H9 (cell line): ENCODE results near the gene PCCA. TPM values are rescaled to one million over a fixed set of nuclear protein-coding genes. Genes with fewer than 3 reads are reported as not detected.

Source experiments
- DNase-seq: peaks from one replicate; pipeline ENCODE4 v3.0.0-alpha.2; 2017
- H2AFZ ChIP-seq: one replicate; pipeline ENCODE4 v1.6.1; 2013; ENCODE audit warnings: mild to moderate bottlenecking, low read length, control low read depth, moderate library complexity
- H2AK5ac ChIP-seq: 2 replicates; pipeline ENCODE4 v1.6.1; 2013; ENCODE audit warnings: low read length, control low read depth, mixed read lengths; ENCODE audit not compliant: insufficient read length
- H2BK120ac ChIP-seq: one replicate; pipeline ENCODE4 v1.6.1; 2013; ENCODE audit warnings: low read depth, mild to moderate bottlenecking, low read length, control low read depth, inconsistent platforms; ENCODE audit not compliant: poor library complexity, severe bottlenecking
- H2BK12ac ChIP-seq: 2 replicates; pipeline ENCODE4 v1.6.1; 2013; ENCODE audit warnings: low read length, control low read depth, mixed read lengths, low read depth; ENCODE audit not compliant: insufficient read length
- H2BK15ac ChIP-seq: 2 replicates; pipeline ENCODE4 v1.6.1; 2013; ENCODE audit warnings: low read depth, low read length, control low read depth
- H2BK20ac ChIP-seq: one replicate; pipeline ENCODE4 v1.6.1; 2013; ENCODE audit warnings: low read depth, mild to moderate bottlenecking, low read length, control low read depth, inconsistent platforms; ENCODE audit not compliant: poor library complexity, severe bottlenecking
- H2BK5ac ChIP-seq: 2 replicates; pipeline ENCODE4 v1.6.1; 2013; ENCODE audit warnings: low read length, control low read depth, mixed read lengths; ENCODE audit not compliant: insufficient read length
- H3K14ac ChIP-seq: 2 replicates; pipeline ENCODE4 v1.6.1; 2013; ENCODE audit warnings: low read length, control low read depth; ENCODE audit not compliant: insufficient read depth
- H3K18ac ChIP-seq: 2 replicates; pipeline ENCODE4 v1.6.1; 2013; ENCODE audit warnings: low read depth, mild to moderate bottlenecking, mixed read lengths, low read length, control low read depth; ENCODE audit not compliant: insufficient read length
- H3K23ac ChIP-seq: 2 replicates; pipeline ENCODE4 v1.6.1; 2013; ENCODE audit warnings: low read length, control low read depth, mixed read lengths, low read depth; ENCODE audit not compliant: insufficient read length
- H3K23me2 ChIP-seq: 2 replicates; pipeline ENCODE4 v1.6.1; 2013; ENCODE audit warnings: low read depth, mild to moderate bottlenecking, mixed read lengths, low read length, control low read depth; ENCODE audit not compliant: insufficient read length, poor library complexity, severe bottlenecking
- H3K27ac ChIP-seq: 2 replicates; pipeline ENCODE4 v1.5.1; 2013; ENCODE audit warnings: low read length, control low read depth, mixed read lengths, low read depth; ENCODE audit not compliant: insufficient read length
- H3K27me3 ChIP-seq: 2 replicates; pipeline ENCODE4 v1.6.1; 2013; ENCODE audit warnings: low read length, control low read depth, inconsistent platforms; ENCODE audit not compliant: insufficient read depth
- H3K4ac ChIP-seq: 2 replicates; pipeline ENCODE4 v1.6.1; 2013; ENCODE audit warnings: low read depth, mild to moderate bottlenecking, control low read depth, inconsistent platforms, low read length, moderate library complexity
- H3K4me1 ChIP-seq: 2 replicates; pipeline ENCODE4 v1.6.1; 2013; ENCODE audit warnings: low read length, control low read depth, inconsistent platforms; ENCODE audit not compliant: insufficient read depth
- H3K4me2 ChIP-seq: 2 replicates; pipeline ENCODE4 v1.6.1; 2013; ENCODE audit warnings: low read length, control low read depth, mixed read lengths; ENCODE audit not compliant: insufficient read length, insufficient read depth
- H3K56ac ChIP-seq: 2 replicates; pipeline ENCODE4 v1.6.1; 2013; ENCODE audit warnings: low read depth, mild to moderate bottlenecking, mixed read lengths, low read length, control low read depth; ENCODE audit not compliant: insufficient read length
- H3K79me1 ChIP-seq: 2 replicates; pipeline ENCODE4 v1.6.1; 2013; ENCODE audit warnings: low read depth, mild to moderate bottlenecking, moderate library complexity, low read length, control low read depth, inconsistent platforms; ENCODE audit not compliant: insufficient read depth, poor library complexity, severe bottlenecking
- H3K79me2 ChIP-seq: 2 replicates; pipeline ENCODE4 v1.6.1; 2013; ENCODE audit warnings: low read length, control low read depth, inconsistent platforms; ENCODE audit not compliant: insufficient read depth
- H3K9ac ChIP-seq: 2 replicates; pipeline ENCODE4 v1.6.1; 2013; ENCODE audit warnings: low read length, control low read depth, mixed read lengths; ENCODE audit not compliant: insufficient read length; ENCODE audit errors: extremely low read depth
- H3K9me3 ChIP-seq: one replicate; pipeline ENCODE4 v1.6.1; 2013; ENCODE audit warnings: low read depth, low read length, inconsistent platforms; ENCODE audit not compliant: control insufficient read depth
- H3T11ph ChIP-seq: one replicate; pipeline ENCODE4 v1.6.1; 2013; ENCODE audit warnings: mild to moderate bottlenecking, low read length, control low read depth, inconsistent platforms
- H4K20me1 ChIP-seq: one replicate; pipeline ENCODE4 v1.6.1; 2013; ENCODE audit not compliant: control insufficient read depth, insufficient read length, insufficient read depth
- H4K5ac ChIP-seq: 2 replicates; pipeline ENCODE4 v1.6.1; 2013; ENCODE audit warnings: low read depth, mild to moderate bottlenecking, mixed read lengths, low read length, control low read depth; ENCODE audit not compliant: insufficient read length
- H4K8ac ChIP-seq: replicated peaks from 2 replicates; pipeline ENCODE4 v1.6.1; 2013; ENCODE audit warnings: low read length, control low read depth, mixed read lengths, low read depth; ENCODE audit not compliant: insufficient read length
- H4K91ac ChIP-seq: 2 replicates; pipeline ENCODE4 v1.6.1; 2013; ENCODE audit warnings: low read depth, mild to moderate bottlenecking, moderate library complexity, mixed read lengths, low read length, control low read depth; ENCODE audit not compliant: insufficient read length
- H3K27ac Mint-ChIP-seq, 3 experiments: 2 replicates in 2 of 3; 3 replicates in 1 of 3; pipeline ENCODE4 v1.8.0; 2020 to 2021; ENCODE audit warnings: mixed read lengths in 3 of 3, mild to moderate bottlenecking in 1 of 3, moderate library complexity in 1 of 3
- H3K27me3 Mint-ChIP-seq: 2 replicates; pipeline ENCODE4 v1.8.0; 2021; ENCODE audit warnings: low read depth, mild to moderate bottlenecking, moderate library complexity, mixed read lengths
- H3K36me3 Mint-ChIP-seq, 3 experiments: 2 replicates in 2 of 3; 3 replicates in 1 of 3; pipeline ENCODE4 v1.8.0; 2020 to 2021; ENCODE audit warnings: low read depth in 3 of 3, mixed read lengths in 3 of 3; ENCODE audit not compliant: insufficient read depth in 1 of 3
- H3K4me1 Mint-ChIP-seq, 2 experiments: 2 replicates each; pipeline ENCODE4 v1.8.0; 2020; ENCODE audit warnings: mixed read lengths in 2 of 2
- H3K4me3 Mint-ChIP-seq, 2 experiments: 2 replicates in 1 of 2; 3 replicates in 1 of 2; pipeline ENCODE4 v1.8.0; 2020 to 2021; ENCODE audit warnings: mild to moderate bottlenecking in 2 of 2, mixed read lengths in 2 of 2, moderate library complexity in 1 of 2
- H3K9me3 Mint-ChIP-seq, 2 experiments: 2 replicates in 1 of 2; 3 replicates in 1 of 2; pipeline ENCODE4 v1.8.0; 2020; ENCODE audit warnings: mild to moderate bottlenecking in 2 of 2, mixed read lengths in 2 of 2, moderate library complexity in 1 of 2
- WGBS: extraction: QIAGEN DNeasy Blood & Tissue Kit; methylation state at CpG from one replicate; pipeline ENCODE4 v1.1.7; 2013; ENCODE audit warnings: missing lambda C conversion rate, low lambda C conversion rate, mixed read lengths; ENCODE audit not compliant: insufficient read length; ENCODE audit errors: extremely low coverage; 5-methylcytosine and 5-hydroxymethylcytosine counted together
- total RNA-seq: library from RNA; stranded (reverse); gene quantifications from 2 replicates; pipeline ENCODE4 v1.2.1, GENCODE V29; 2021
- TF ChIP-seq, protein P1 (sequence below): fragments of 200-600 bp; sonication (generic); conservative IDR thresholded peaks from 3 replicates; pipeline ENCODE4 v1.8.0; 2021; ENCODE audit warnings: antibody characterized with exemption, mild to moderate bottlenecking

PCCA gene
- total RNA-seq, 1 experiment from 2014 or later = 56.5 TPM

DNA sequence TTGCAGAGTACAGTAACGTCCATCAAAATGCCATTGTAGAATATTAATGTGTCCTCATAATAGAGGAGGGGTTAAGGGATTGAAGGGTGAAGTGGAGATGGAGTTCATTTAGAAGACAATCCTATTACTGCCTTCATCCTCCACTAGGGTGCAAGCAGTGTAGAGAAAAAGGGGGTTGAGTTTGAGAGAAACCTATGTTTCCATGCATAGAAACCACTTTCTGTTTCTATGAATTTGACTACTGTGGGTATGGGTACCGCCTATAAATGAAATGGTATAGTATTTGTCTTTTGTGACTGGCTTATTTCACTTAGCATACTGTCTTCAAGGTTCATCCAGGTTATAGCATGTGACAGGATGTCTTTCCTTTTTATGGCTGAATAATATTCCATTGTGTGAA, 343.7 kb downstream of the PCCA start:
- no peaks in the 10 kb centered on the region for H4K20me1 ChIP-seq

More for the DNA sequence above, 343.7 kb downstream of the PCCA start:
- H2BK120ac ChIP-seq = no peak overlapping the region
- no peak overlapping the region for H3K4me2 ChIP-seq
- TF ChIP-seq, protein P1, sequence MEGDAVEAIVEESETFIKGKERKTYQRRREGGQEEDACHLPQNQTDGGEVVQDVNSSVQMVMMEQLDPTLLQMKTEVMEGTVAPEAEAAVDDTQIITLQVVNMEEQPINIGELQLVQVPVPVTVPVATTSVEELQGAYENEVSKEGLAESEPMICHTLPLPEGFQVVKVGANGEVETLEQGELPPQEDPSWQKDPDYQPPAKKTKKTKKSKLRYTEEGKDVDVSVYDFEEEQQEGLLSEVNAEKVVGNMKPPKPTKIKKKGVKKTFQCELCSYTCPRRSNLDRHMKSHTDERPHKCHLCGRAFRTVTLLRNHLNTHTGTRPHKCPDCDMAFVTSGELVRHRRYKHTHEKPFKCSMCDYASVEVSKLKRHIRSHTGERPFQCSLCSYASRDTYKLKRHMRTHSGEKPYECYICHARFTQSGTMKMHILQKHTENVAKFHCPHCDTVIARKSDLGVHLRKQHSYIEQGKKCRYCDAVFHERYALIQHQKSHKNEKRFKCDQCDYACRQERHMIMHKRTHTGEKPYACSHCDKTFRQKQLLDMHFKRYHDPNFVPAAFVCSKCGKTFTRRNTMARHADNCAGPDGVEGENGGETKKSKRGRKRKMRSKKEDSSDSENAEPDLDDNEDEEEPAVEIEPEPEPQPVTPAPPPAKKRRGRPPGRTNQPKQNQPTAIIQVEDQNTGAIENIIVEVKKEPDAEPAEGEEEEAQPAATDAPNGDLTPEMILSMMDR = 0 out of 3 replicates have a peak, but pooled peaks have one; percentile 14
- H3K14ac ChIP-seq = no peak overlapping the region
- H3K23ac ChIP-seq = no peak overlapping the region
- no peak overlapping the region for H2AK5ac ChIP-seq
- no peaks in the 10 kb centered on the region for H3K79me1 ChIP-seq
- no peaks in the 10 kb centered on the region for H3K9me3 ChIP-seq
- no peak overlapping the region for H3K56ac ChIP-seq
- no peak overlapping the region for H2BK15ac ChIP-seq
- no peak overlapping the region for H2AFZ ChIP-seq
- H4K91ac ChIP-seq = no peak overlapping the region
- Mint-ChIP-seq H3K4me1 (peaks cover 6 to 10% of the 10 kb centered on the region in 2 experiments; a peak in 2 of 4 replicates), H3K4me3 (no peak overlapping the region), H3K27me3 (no peaks in the 10 kb centered on the region), H3K9me3 (no peaks in the 10 kb centered on the region), H3K27ac (no peak overlapping the region), H3K36me3 (peaks cover 21 to 39% (median 30%) of the 10 kb centered on the region in 3 experiments; a peak in 6 of 7 replicates)
- H3K27ac ChIP-seq = no peak overlapping the region
- no peak overlapping the region for H3K9ac ChIP-seq
- H4K8ac ChIP-seq = no peak overlapping the region
- H3T11ph ChIP-seq = no peak overlapping the region
- H2BK20ac ChIP-seq = no peak overlapping the region
- H2BK5ac ChIP-seq = no peak overlapping the region
- H3K27me3 ChIP-seq = no peaks in the 10 kb centered on the region
- no peak overlapping the region for H3K18ac ChIP-seq
- DNase-seq = no peak
- H2BK12ac ChIP-seq = no peak overlapping the region
- no peaks in the 10 kb centered on the region for H3K23me2 ChIP-seq
- H3K4ac ChIP-seq = no peak overlapping the region
- WGBS = no CpG with 5 or more reads among the region's 2 CpGs
- H3K4me1 ChIP-seq = no peaks in the 10 kb centered on the region
- H3K79me2 ChIP-seq = no peaks in the 10 kb centered on the region; the same call in 1 of the 2 replicates
- no peak overlapping the region for H4K5ac ChIP-seq
